GM12892 (cell line): ENCODE measurements around the gene TFPI.

Source experiments
- POLR2A ChIP-seq: IDR thresholded peaks from 2 replicates; pipeline ENCODE4 v1.6.1; 2011; ENCODE audit warnings: low read depth, low read length, control low read depth
- POLR2AphosphoS5 ChIP-seq: IDR thresholded peaks from 2 replicates; pipeline ENCODE4 v1.6.1; 2011; ENCODE audit warnings: low read depth, low read length, control low read depth
- TAF1 ChIP-seq: IDR thresholded peaks from 2 replicates; pipeline ENCODE4 v1.6.1; 2011; ENCODE audit warnings: low read depth, mild to moderate bottlenecking, control low read depth, low read length, borderline replicate concordance

DNA sequence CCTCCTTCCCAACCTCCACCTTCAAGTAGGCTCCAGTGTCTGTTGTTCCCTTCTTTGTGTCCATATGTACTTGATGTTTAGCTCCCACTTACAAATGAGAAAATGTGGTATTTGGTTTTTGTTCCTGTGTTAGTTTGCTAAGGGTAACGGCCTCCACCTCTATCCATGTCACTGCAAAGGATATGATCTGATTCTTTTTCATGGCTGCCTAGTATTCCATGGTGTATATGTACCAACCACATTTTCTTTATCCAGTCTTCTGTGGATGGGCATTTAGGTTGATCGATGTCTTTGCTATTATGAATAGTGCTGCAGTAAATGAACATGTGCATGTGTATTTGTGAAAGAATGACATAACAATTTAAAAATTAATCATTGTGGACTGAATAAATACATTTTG is 19.5 kb upstream of the TFPI start:
- TF ChIP-seq POLR2A: no peak
- TF ChIP-seq TAF1: no peak
- TF ChIP-seq POLR2AphosphoS5: no peak
